ENCODE data around the gene SPAG17.

DNA sequence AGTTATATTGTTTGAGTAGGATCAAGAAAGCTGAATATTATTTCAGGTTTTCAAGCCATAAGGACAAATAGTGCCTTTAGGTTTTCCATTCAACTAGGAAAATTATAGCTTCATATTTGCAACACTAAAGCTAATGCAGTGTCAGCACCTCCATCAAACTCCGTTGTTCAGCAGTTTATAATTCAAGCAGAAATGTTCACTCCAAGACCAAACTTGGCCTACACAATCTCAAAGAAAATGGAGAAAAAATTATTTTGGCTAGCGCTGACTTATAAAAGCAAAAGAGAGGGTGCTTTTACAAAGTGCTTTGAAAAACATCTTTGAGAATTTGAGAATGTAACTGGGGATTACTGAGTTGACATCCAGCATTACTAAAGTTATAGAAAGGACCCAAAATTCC lies 1.4 kb downstream of the SPAG17 start:
- no peak for TF ChIP-seq EP300 (IDR thresholded peaks at IDR 0.05; ENCODE audit: borderline replicate concordance)
- TF ChIP-seq CEBPB (IDR thresholded peaks at IDR 0.05): no peak
- TF ChIP-seq, protein P1, sequence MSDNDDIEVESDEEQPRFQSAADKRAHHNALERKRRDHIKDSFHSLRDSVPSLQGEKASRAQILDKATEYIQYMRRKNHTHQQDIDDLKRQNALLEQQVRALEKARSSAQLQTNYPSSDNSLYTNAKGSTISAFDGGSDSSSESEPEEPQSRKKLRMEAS (IDR thresholded peaks at IDR 0.05): no peak
- no peak for TF ChIP-seq YY1 (IDR thresholded peaks at IDR 0.05; ENCODE audit: low read depth)
- TF ChIP-seq TEAD4 (IDR thresholded peaks at IDR 0.05): no peak

Data from Ishikawa (cell line).